ENCODE results near the gene C10orf105.

The C10orf105 gene

GRCh38 chr10:71745664-71746250 is 26.2 kb upstream of the C10orf105 start:
- no peak for DNase-seq (ENCODE audit: low spot score)

GRCh38 chr10:71744897-71745663 is 25.5 kb upstream of the C10orf105 start:
- no peaks in the 10 kb centered on the region for H3K27me3 ChIP-seq (ENCODE audit: insufficient read depth, poor library complexity, severe bottlenecking)
- no peak overlapping the region for H3K4me3 ChIP-seq (ENCODE audit: severe bottlenecking)
- no peaks in the 10 kb centered on the region for H3K36me3 ChIP-seq (ENCODE audit: low read depth)
- ATAC-seq (ENCODE audit: low read depth) (no peak), DNase-seq (ENCODE audit: low spot score) (no peak)
- no peak overlapping the region for H3K27ac ChIP-seq (ENCODE audit: poor library complexity, severe bottlenecking)
- peaks cover 10% of the 10 kb centered on the region for H3K4me1 ChIP-seq (ENCODE audit: insufficient read depth, poor library complexity, severe bottlenecking)
- no peaks in the 10 kb centered on the region for H3K9me3 ChIP-seq (ENCODE audit: severe bottlenecking)
- TF ChIP-seq, protein P1, sequence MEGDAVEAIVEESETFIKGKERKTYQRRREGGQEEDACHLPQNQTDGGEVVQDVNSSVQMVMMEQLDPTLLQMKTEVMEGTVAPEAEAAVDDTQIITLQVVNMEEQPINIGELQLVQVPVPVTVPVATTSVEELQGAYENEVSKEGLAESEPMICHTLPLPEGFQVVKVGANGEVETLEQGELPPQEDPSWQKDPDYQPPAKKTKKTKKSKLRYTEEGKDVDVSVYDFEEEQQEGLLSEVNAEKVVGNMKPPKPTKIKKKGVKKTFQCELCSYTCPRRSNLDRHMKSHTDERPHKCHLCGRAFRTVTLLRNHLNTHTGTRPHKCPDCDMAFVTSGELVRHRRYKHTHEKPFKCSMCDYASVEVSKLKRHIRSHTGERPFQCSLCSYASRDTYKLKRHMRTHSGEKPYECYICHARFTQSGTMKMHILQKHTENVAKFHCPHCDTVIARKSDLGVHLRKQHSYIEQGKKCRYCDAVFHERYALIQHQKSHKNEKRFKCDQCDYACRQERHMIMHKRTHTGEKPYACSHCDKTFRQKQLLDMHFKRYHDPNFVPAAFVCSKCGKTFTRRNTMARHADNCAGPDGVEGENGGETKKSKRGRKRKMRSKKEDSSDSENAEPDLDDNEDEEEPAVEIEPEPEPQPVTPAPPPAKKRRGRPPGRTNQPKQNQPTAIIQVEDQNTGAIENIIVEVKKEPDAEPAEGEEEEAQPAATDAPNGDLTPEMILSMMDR (IDR thresholded peaks at IDR 0.05; ENCODE audit: poor library complexity, severe bottlenecking): no peak

More at GRCh38 chr10:71745664-71746250, 26.2 kb upstream of the C10orf105 start:
- Histone ChIP-seq H3K4me3 (ENCODE audit: severe bottlenecking) (no peak overlapping the region), H3K36me3 (ENCODE audit: low read depth) (no peaks in the 10 kb centered on the region), H3K9me3 (ENCODE audit: severe bottlenecking) (no peaks in the 10 kb centered on the region), H3K27ac (ENCODE audit: poor library complexity, severe bottlenecking) (no peak overlapping the region), H3K27me3 (ENCODE audit: insufficient read depth, poor library complexity, severe bottlenecking) (no peaks in the 10 kb centered on the region), H3K4me1 (ENCODE audit: insufficient read depth, poor library complexity, severe bottlenecking) (peaks cover 7% of the 10 kb centered on the region)
- no peak for ATAC-seq (ENCODE audit: low read depth)
- TF ChIP-seq, protein P1 (IDR thresholded peaks at IDR 0.05; ENCODE audit: poor library complexity, severe bottlenecking): no peak

- ATAC-seq (ENCODE audit: low read depth): no peak
- no peaks in the 10 kb centered on the region for H3K9me3 ChIP-seq (ENCODE audit: severe bottlenecking)
- TF ChIP-seq, protein P1 (IDR thresholded peaks at IDR 0.05; ENCODE audit: poor library complexity, severe bottlenecking): no peak
- no peak for DNase-seq (ENCODE audit: low spot score)
- no peaks in the 10 kb centered on the region for H3K36me3 ChIP-seq (ENCODE audit: low read depth)
- H3K27ac ChIP-seq (ENCODE audit: poor library complexity, severe bottlenecking): no peak overlapping the region
- no peak overlapping the region for H3K4me3 ChIP-seq (ENCODE audit: severe bottlenecking)
- H3K27me3 ChIP-seq (ENCODE audit: insufficient read depth, poor library complexity, severe bottlenecking): no peaks in the 10 kb centered on the region
- peaks cover 17% of the 10 kb centered on the region for H3K4me1 ChIP-seq (ENCODE audit: insufficient read depth, poor library complexity, severe bottlenecking)
These were observed 24.3 kb upstream of the C10orf105 start for GRCh38 chr10:71743866-71744265.

DNA sequence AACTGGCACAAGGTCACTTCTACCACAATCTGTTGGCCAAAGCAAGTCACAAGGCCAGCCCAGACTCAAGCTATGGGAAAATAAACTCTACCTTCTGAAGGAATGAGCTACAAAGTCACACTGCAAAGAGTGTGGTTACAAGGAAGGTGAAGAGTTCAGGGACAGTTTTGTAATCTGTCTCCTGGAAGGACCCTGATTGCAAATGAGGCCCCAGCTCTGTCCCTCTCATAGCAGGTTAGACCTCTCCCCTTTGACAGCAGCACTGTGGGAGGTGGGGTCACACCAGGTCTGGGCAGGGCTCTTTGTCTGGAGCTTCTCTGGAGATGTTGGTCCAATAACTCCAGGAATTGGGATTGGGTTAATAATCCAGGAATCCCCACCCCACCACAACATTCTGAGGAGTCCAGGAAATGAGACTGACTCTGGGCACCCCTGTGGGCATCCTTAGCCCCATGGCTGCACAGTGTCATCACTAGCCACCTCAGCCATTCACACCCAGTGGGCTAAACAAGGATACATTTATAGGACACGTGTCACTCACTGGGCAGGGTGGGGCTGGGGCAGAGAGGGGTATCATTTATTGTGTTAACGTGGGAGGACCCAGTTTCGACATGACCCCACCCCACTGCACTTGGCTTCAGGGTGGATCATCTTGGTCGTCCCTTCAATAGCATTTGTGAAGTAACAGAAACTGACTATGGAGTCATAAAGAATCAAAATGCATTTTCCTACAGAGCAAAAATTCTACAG is 23.7 kb upstream of the C10orf105 start:
- H3K27ac ChIP-seq (ENCODE audit: poor library complexity, severe bottlenecking): no peak overlapping the region
- no peaks in the 10 kb centered on the region for H3K9me3 ChIP-seq (ENCODE audit: severe bottlenecking)
- TF ChIP-seq, protein P1 (IDR thresholded peaks at IDR 0.05; ENCODE audit: poor library complexity, severe bottlenecking): no peak
- H3K27me3 ChIP-seq (ENCODE audit: insufficient read depth, poor library complexity, severe bottlenecking): no peaks in the 10 kb centered on the region
- H3K36me3 ChIP-seq (ENCODE audit: low read depth): no peaks in the 10 kb centered on the region
- DNase-seq (ENCODE audit: low spot score) (no peak), ATAC-seq (ENCODE audit: low read depth) (no peak)
- no peak overlapping the region for H3K4me3 ChIP-seq (ENCODE audit: severe bottlenecking)
- H3K4me1 ChIP-seq (ENCODE audit: insufficient read depth, poor library complexity, severe bottlenecking): peaks cover 17% of the 10 kb centered on the region

Measured in RWPE2 (cell line).